Measurements from ENCODE around the gene LCP2. TPM values are rescaled to one million over a fixed set of nuclear protein-coding genes. Genes with fewer than 3 reads are reported as not detected.
A peak's percentile ranks its signal among the peaks of the same experiment; 100 is the strongest.

Gene LCP2
- total and polyA plus RNA-seq, 2 of the 8 experiments (the other 6 are each of a cell fraction or from before 2014, with no cell fraction given), result 0.26 to 0.33 TPM

DNA sequence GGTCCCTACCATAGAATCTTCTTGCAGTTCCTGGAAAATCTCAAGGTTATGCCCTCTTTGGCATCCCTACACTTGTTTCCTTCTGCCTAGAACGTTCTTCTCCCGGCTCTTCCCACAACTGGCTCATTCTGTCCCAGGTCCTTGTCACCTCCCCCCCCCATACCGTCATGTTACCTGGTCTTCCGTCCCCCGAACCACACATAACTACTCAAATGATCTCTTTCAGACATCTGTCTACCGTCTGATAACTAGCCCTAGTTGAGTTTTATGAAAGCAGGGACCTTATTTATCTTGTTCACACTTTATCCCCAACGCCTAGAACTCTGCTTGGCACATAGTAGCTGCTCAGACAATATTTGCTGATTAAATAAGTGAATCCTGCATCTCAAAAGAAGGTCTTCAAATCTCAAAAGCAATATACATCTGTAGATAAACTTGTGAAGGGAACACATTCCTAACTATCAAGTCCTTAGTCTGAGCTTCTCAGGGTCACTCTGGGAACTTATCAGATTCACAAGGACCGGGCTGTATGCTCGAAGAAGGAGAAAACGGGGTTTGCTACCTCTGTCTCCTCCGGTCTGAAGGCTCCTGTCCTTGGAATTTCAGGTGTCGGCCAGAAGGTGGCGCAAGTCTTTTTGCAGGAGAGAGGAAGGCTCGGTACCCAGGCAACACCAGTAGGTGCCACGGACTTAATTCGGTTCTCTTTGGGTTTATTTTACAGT, 30.0 kb downstream of the LCP2 start:
- no peak overlapping the region for H3K14ac ChIP-seq (ENCODE audit: insufficient read length)
- no peak overlapping the region for H2BK5ac ChIP-seq (ENCODE audit: low read depth, low read length)
- H4K8ac ChIP-seq (ENCODE audit: extremely low read depth, insufficient read depth, low read length), result no peak overlapping the region
- H2BK20ac ChIP-seq (ENCODE audit: low read length), result no peak overlapping the region
- H4K20me1 ChIP-seq (replicated peaks in 1 of 2; ENCODE audit: control insufficient read depth in 1 of 2, insufficient read depth in 2 of 2, low read length in 2 of 2), result peaks cover 0 to 2% of the 10 kb centered on the region in 2 experiments
- 49% methylated on average over 15 of the region's 16 CpGs; no CpG with 5 or more reads in 1 of the 2 experiments for WGBS, 2 experiments (ENCODE audit: extremely low coverage in 1 of 2, insufficient coverage in 1 of 2, insufficient read length in 1 of 2, insufficient replicate concordance in 2 of 2, low coverage in 1 of 2, low lambda C conversion rate in 2 of 2, missing lambda C conversion rate in 1 of 2)
- POLR2A ChIA-PET (ENCODE audit: partially characterized antibody), result no interaction called here
- H2BK120ac ChIP-seq (replicated peaks; ENCODE audit: low read depth, low read length), result no peak overlapping the region
- peak overlapping the region; percentile 36; the same call in 1 of the 2 replicates for H2BK15ac ChIP-seq (ENCODE audit: low read length)
- no peak overlapping the region for H3K4ac ChIP-seq (replicated peaks; ENCODE audit: insufficient read length, low read depth, low read length)
- H3K4me1 ChIP-seq (replicated peaks in 1 of 4; ENCODE audit: control insufficient read depth in 3 of 4, insufficient read depth in 4 of 4, low read length in 3 of 4), result peaks cover 6 to 11% (median 8%) of the 10 kb centered on the region in 4 experiments; a peak in 4 of 7 replicates
- no peak overlapping the region for H2BK12ac ChIP-seq (ENCODE audit: low read depth, low read length)
- no peaks in the 10 kb centered on the region for H3K79me1 ChIP-seq (ENCODE audit: low read depth, low read length)
- CTCF ChIA-PET (ENCODE audit: partially characterized antibody), result interaction anchor here (0.6 to 6.1 kb wide), 39 partner anchors 8 to 1148 kb away, joined by 3 to 78 read pairs (median 6); no protein-coding TSS in a partner anchor
- H3K23me2 ChIP-seq (ENCODE audit: low read depth, low read length), result no peaks in the 10 kb centered on the region
- no peaks in the 10 kb centered on the region for H3K79me2 ChIP-seq (ENCODE audit: control insufficient read depth in 1 of 2, insufficient read depth in 2 of 2, low read length in 2 of 2)
- H3K36me3 ChIP-seq (ENCODE audit: control insufficient read depth in 2 of 4, insufficient read depth in 4 of 4, low read length in 3 of 4), result no peaks in the 10 kb centered on the region
- H2AK5ac ChIP-seq (ENCODE audit: low read depth, low read length), result no peak overlapping the region
- H3K9me3 ChIP-seq (ENCODE audit: insufficient read depth in 2 of 2, low read depth in 1 of 2, low read length in 1 of 2), result no peaks in the 10 kb centered on the region
- H3K56ac ChIP-seq (replicated peaks; ENCODE audit: insufficient read length, low read depth, low read length), result no peak overlapping the region
- H3K4me2 ChIP-seq (ENCODE audit: insufficient read depth in 1 of 2, low read depth in 2 of 2, low read length in 2 of 2), result no peak overlapping the region
- no peak overlapping the region for H2AFZ ChIP-seq (ENCODE audit: low read length)
- no peak overlapping the region for H4K5ac ChIP-seq (ENCODE audit: insufficient read length, low read depth, low read length)
- DNase-seq (ENCODE audit: low read depth in 1 of 2, low spot score in 2 of 2), result peak in 1 of 2 experiments; percentile 83
- H3K27ac ChIP-seq (ENCODE audit: low read depth, low read length), result no peak overlapping the region
- no peak overlapping the region for H3K9ac ChIP-seq (replicated peaks in 1 of 4; ENCODE audit: extremely low read depth in 1 of 4, low read depth in 3 of 4, low read length in 3 of 4)
- H3K23ac ChIP-seq (ENCODE audit: insufficient read length), result no peak overlapping the region
- no peak overlapping the region for H3K18ac ChIP-seq (ENCODE audit: extremely low read depth, low read length)
- H3K27me3 ChIP-seq (replicated peaks in 1 of 4; ENCODE audit: control insufficient read depth in 3 of 4, extremely low read depth in 1 of 4, insufficient read depth in 3 of 4, low read length in 3 of 4), result no peaks in the 10 kb centered on the region; a peak in 1 of 7 replicates
- no peak overlapping the region for H3K4me3 ChIP-seq (ENCODE audit: extremely low read depth in 1 of 4, insufficient read depth in 2 of 4, low read depth in 3 of 4, low read length in 4 of 4)
- no peak overlapping the region for H4K91ac ChIP-seq (replicated peaks; ENCODE audit: insufficient read length, low read length)
- peak; percentile 42 for FAIRE-seq
- TF ChIP-seq HDAC6 (IDR thresholded peaks at IDR 0.05; ENCODE audit: low read depth, low read length) (no peak), TEAD4 (IDR thresholded peaks at IDR 0.05; ENCODE audit: low read depth, low read length) (peak; percentile 87), KDM1A (IDR thresholded peaks at IDR 0.05; ENCODE audit: borderline replicate concordance, low read length) (no peak), KDM4A (IDR thresholded peaks at IDR 0.05; ENCODE audit: low read depth, low read length, severe bottlenecking) (no peak), SRF (IDR thresholded peaks at IDR 0.05; ENCODE audit: low read depth, low read length) (no peak), ATF3 (IDR thresholded peaks at IDR 0.05; ENCODE audit: insufficient read depth, low read depth, low read length) (no peak), SUZ12 (IDR thresholded peaks at IDR 0.05; ENCODE audit: low read length) (no peak), CHD1 (IDR thresholded peaks at IDR 0.05; ENCODE audit: low read depth, low read length) (no peak), TCF12 (IDR thresholded peaks at IDR 0.05; ENCODE audit: low read depth, low read length) (no peak), CHD2 (IDR thresholded peaks at IDR 0.05; ENCODE audit: low read length) (no peak), CBX5 (IDR thresholded peaks at IDR 0.05; ENCODE audit: low read depth, low read length) (no peak), BACH1 (IDR thresholded peaks at IDR 0.05; ENCODE audit: low read length) (no peak), POLR2A (IDR thresholded peaks at IDR 0.05; ENCODE audit: control extremely low read depth in 1 of 2, low read depth in 2 of 2, low read length in 2 of 2) (no peak), YY1 (IDR thresholded peaks at IDR 0.05; ENCODE audit: low read depth, low read length) (no peak)

Measured in H1 (cell line).